Fibroblast of pulmonary artery (primary cell): Measurements from ENCODE around the gene TCF4.
A peak's percentile ranks its signal among the peaks of the same experiment; 100 is the strongest.

Experiments
- DNase-seq: peaks from one replicate; pipeline ENCODE4 v3.0.0-alpha.2; 2010; ENCODE audit warnings: low read depth
- H3K4me3 ChIP-seq: replicated peaks from 2 replicates; pipeline ENCODE4 v1.5.1; 2011; ENCODE audit warnings: low read depth, mild to moderate bottlenecking, control low read depth, low read length, moderate library complexity
- TF ChIP-seq, protein P1 (sequence below): IDR thresholded peaks from 2 replicates; pipeline ENCODE4 v1.5.1; 2011; ENCODE audit warnings: mild to moderate bottlenecking, control low read depth, low read length, inconsistent platforms; ENCODE audit errors: missing control alignments

TCF4 gene

DNA sequence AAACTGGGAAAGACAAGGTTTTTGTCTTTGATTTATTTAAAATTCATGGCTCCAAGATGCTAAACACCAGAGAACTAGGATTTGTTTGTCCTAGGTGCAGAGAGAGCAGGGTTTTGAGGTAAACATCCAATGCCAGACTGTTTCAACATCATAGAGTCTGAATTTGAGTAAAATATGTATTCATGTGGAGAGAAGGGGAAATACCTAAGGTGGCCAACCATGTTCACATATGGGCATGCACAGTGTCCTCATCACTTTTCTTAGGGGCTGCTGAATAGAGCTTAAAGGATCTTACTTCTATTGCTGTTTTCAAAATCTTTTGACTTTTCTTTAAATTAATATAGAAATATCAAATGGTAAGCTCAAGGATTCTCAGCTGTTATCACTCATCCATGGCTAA lies 341.7 kb downstream of the TCF4 start:
- DNase-seq, result no peak
- H3K4me3 ChIP-seq, result no peak overlapping the region
- TF ChIP-seq, protein P1, sequence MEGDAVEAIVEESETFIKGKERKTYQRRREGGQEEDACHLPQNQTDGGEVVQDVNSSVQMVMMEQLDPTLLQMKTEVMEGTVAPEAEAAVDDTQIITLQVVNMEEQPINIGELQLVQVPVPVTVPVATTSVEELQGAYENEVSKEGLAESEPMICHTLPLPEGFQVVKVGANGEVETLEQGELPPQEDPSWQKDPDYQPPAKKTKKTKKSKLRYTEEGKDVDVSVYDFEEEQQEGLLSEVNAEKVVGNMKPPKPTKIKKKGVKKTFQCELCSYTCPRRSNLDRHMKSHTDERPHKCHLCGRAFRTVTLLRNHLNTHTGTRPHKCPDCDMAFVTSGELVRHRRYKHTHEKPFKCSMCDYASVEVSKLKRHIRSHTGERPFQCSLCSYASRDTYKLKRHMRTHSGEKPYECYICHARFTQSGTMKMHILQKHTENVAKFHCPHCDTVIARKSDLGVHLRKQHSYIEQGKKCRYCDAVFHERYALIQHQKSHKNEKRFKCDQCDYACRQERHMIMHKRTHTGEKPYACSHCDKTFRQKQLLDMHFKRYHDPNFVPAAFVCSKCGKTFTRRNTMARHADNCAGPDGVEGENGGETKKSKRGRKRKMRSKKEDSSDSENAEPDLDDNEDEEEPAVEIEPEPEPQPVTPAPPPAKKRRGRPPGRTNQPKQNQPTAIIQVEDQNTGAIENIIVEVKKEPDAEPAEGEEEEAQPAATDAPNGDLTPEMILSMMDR, result no peak

DNA sequence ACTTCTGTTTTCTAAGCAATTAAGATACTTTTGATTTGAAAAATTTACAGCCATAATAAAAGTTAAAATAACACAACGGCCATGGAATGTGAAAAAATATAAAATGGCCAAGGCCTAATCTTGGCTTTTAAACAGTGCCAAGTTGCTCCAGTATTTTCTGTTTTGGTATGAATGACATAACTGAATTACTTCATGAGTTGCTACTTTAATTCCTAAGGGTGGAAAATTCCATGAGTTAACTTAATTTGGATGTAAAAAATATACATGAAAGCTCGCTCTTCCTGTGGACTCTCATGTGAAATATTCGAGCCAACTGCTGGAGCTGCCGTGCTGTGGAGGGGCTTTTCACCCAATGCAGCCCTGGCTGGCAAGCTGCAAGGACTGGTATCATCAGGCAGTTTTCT lies 342.8 kb downstream of the TCF4 start:
- peak; percentile 56 for DNase-seq
- TF ChIP-seq, protein P1, result no peak
- H3K4me3 ChIP-seq, result no peak overlapping the region

DNA sequence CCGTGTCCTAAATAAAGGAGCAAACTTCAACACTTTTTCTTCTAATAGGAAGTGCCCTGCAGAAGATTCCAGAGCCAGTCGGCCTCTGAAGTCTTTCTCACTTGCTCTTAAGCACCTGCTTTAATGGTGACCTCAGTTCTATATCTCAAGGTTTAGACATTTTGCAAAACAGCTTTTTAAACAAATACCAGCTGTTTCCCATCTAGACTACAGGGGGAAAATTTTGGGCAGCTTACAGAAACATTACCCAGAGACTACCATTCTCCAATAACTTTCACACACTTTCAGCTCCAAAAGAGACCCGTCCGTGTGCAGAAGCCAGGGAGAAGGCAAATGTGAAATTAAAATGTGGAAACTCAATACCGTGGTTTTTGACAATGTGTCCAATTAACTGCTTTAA lies 343.4 kb downstream of the TCF4 start:
- TF ChIP-seq, protein P1, result no peak
- peak; percentile 56 for DNase-seq
- no peak overlapping the region for H3K4me3 ChIP-seq

DNA sequence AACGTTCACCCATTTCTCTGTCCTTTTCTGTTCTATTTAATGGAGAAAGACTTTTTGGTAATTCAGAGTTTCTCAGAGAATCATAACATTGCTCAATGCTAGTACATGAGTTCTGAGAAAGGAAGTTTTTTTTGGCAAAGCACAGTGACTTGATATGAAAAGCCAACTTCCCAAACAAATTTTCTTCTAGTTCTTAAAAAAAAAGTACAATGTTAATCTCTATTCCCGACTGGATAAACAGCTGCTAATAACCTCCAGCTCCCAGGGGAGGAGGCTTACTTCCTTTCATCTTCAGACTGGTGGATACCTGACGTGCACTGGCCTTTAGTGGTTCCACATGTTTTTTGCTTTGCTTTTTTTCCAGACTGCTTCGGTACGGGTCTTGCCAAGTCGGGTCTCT lies 344.1 kb downstream of the TCF4 start:
- no peak overlapping the region for H3K4me3 ChIP-seq
- TF ChIP-seq, protein P1, result no peak
- DNase-seq, result peak; percentile 89

DNA sequence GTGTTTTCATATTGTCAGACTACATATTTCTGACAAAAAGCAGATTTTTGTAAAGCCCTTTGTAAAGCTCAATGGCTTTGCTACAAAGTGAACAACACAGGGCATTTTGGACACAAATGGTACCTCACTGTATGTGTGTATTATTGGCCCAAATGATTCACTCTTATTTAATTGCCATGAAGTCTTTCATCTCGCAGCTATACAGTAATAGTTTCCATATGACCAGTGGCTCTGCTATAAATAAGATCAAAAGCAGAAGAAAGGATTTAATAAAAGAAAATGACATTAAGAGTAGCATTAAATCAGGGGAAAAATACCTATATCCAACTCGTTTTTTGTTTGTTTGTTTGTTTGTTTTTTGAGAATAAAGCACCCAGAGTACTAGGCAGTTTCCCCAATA lies 344.7 kb downstream of the TCF4 start:
- DNase-seq, result no peak
- TF ChIP-seq, protein P1, result no peak
- no peak overlapping the region for H3K4me3 ChIP-seq

DNA sequence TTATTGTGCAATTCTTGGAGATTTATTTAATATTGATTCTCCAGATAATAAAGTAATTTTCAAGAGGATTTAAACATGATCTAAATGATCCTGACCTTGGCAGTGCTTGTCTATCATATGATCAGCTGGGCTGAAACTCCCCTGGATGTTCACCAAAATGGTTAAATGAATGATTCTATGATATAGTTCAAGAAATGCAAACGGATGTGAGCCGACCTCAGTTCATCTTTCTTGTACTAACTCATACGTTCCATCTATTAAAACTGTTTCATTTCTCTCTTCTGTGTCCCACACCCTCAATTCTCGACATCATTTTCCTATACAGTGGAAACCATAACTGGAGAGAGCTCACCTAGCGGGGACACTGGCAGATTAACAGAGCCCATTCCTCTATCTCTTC lies 347.0 kb downstream of the TCF4 start:
- H3K4me3 ChIP-seq, result no peak overlapping the region
- TF ChIP-seq, protein P1, result no peak
- DNase-seq, result no peak

DNA sequence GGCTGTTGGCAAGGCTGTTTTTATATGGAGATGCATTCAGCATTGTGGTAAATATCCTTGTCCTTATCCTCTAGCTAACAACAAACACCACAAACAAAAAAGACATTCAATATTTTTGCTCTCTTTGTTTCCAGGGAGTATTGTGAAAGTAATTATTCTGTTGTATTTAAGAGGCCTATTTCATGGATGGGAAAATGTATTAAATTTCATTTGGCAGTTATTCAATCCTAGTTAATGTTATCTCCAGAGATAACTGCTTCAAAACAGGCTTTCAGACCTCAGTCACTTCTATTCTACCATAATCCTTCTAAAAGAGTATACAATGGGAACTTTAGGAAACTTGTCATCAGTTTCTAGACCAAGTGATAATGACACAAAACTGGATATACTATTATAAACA lies 348.3 kb downstream of the TCF4 start:
- TF ChIP-seq, protein P1, result no peak
- no peak for DNase-seq

More for the DNA sequence above, 348.3 kb downstream of the TCF4 start:
- H3K4me3 ChIP-seq, result no peak overlapping the region
